Measurements from ENCODE around the gene SRSF6.

GRCh38 chr20:43513372-43513930 lies 55.8 kb downstream of the SRSF6 start:
- no peak for TF ChIP-seq BHLHE40 (IDR thresholded peaks at IDR 0.05; ENCODE audit: borderline replicate concordance)
- TF ChIP-seq FOXA1 (IDR thresholded peaks at IDR 0.05), result no peak
- no peak for TF ChIP-seq PKNOX1 (IDR thresholded peaks at IDR 0.05)
- no peak for TF ChIP-seq NFRKB (IDR thresholded peaks at IDR 0.05)
- TF ChIP-seq CTBP1 (IDR thresholded peaks at IDR 0.05; ENCODE audit: borderline replicate concordance), result no peak
